Stimulated activated CD4-positive, alpha-beta T cell treated with anti-CD3 and anti-CD28 coated beads, TNF-alpha, amount 100 ng/mL, for 1 hour (primary cell): Measurements from ENCODE around the gene CTNNA3.

Experiments
- DNase-seq, 3 donors: peaks; one replicate each; pipeline ENCODE4 v3.0.0-alpha.2; 2020; ENCODE audit warnings: low read depth in 3 of 3, low spot score in 1 of 3

CTNNA3 gene

DNA sequence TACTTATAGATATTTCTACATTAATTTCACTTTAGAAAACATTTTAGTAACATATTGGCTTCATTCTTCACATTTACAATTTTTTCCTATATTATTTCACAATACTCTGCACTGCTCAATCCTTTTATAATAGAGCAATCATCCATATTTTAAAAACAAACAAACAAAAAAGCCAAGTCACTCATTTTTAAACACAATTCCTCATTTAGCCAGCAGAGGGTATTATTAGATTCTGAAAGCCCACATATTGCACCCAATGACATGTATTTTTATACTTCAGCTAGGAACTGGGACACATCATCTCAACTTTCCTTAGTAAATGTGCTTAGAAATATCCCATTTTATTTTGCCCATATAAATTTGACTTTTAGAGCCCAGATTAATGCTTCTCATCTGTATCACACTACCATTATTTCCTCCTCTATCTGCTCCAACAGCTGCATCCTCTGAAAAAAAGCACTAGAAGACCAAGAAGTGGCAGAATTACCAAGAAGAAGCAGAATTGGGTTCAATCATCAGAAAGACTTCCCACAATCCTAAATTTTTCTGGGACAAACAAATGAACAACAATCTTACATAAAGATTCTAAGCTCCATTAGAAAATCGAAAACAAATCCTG lies 29.5 kb downstream of the CTNNA3 start:
- no peak for DNase-seq

DNA sequence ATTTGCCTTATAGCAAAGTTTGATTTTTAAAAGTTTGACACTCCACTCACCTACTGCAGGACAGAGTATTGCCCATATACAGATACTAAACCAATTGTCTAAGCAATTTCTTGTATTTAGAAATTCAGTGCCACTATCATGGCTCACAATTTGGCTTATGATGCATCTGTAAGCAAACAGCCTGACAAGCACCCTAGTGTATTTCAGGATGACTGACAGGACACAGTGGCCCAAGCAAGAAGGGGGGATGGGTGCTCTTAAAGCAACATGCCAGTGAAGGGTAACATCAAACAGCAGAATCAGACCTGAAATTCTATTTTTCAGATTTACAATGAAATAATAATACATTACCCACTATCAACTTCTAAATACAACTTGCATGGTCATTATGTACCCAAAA lies 30.5 kb downstream of the CTNNA3 start:
- DNase-seq = no peak

DNA sequence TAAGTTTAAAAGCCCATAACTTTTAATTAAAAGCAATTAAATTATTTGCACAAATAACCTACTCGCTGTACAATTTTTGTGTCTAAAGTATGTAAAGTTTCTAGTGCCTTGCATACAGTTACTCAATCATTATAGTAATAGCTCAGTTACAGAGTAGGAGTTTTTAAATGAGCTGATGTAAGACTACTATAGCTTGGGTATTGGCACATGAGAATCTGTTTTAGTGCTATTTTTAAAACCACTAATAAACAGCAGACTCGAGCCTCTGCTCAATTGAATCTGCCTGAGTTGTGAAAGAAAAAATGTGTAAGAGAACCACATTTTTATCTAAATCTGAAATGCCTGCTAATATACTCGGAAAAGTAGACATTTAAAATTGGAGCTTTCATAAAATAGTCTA lies 31.1 kb downstream of the CTNNA3 start:
- no peak for DNase-seq

DNA sequence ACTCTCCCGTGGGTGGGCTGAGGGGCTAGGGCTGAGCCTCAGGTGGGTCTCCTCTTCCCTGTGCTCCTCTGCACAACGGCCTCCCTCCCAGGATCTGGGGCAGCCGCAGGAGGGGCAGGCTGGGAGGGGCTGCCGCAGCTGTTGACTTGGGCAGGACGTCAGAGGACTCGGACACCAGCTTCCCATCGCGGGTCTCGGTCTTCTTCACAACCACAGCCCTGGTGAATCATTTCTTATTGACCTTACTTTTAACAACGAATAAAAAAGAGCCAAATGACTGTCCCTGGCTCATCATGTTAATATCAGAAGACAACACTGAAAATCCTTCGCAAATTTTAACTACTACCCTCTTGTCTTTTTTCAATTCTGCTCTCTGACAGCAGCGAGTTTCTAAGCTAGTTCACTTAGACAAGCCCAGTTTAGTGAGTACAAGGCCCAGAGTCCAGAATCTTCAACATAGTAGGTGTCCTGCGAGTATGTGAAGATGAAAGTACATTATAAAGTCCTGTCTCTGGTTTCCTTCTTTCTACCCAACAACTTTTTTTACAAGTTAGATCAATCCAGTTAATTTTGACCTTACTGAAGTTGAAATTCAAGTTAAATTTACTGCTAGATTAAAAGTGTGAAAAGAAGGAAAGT lies 32.4 kb downstream of the CTNNA3 start:
- DNase-seq = no peak

DNA sequence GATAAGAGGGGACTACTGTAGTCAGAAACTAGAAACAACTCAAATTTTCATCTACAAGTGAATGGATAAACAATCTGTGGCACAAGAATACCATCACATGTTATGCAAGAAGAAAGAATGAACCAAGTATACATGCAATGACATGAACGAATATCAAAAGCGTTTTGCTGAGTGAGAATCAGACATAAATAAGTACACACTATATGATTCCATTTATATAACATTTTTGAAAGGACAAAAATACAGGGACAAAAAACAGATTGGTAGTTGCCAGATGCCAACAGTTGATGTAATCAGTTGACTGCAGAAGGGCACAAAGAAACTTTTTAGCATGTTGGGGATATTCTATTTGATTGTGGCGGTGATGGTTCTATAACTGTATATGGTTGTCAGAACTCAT lies 33.6 kb downstream of the CTNNA3 start:
- DNase-seq = no peak

DNA sequence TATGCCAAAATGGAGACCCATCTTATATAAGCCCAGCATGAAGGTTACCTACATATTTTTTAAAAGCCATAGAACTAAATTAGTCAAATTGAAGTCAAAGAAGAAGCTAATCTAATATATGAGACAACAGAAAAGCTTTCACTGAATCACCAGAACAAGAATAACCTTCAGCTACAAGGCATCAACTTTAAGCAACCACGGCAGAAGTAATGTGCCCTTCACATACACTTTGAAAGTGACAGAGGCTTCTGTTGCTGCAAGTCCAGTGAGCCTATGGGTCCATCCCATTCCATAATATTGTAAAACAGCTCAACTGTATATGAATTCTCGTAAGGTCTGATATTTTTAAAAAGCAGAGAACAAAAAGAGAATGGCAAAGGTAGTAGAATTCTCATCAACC lies 36.5 kb downstream of the CTNNA3 start:
- no peak for DNase-seq

DNA sequence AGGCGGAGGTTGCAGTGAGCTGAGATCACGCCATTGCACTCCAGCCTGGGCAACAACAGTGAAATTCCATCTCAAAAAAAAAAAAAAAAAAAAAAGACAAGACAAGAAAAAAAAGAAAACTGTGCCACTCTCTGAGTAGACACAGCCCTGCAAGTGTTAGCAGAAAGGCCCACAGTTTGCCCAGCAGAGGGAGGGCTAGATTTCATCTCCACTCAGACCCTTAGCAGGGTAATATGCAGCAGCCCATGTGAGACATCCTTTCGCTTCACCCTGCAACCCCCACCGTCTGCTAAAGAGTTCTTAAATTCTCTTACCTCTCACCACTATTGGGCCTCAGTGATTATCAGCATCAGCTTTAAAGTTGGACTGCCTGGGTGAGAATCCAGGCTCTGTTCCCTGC lies 38.2 kb downstream of the CTNNA3 start:
- DNase-seq = no peak

DNA sequence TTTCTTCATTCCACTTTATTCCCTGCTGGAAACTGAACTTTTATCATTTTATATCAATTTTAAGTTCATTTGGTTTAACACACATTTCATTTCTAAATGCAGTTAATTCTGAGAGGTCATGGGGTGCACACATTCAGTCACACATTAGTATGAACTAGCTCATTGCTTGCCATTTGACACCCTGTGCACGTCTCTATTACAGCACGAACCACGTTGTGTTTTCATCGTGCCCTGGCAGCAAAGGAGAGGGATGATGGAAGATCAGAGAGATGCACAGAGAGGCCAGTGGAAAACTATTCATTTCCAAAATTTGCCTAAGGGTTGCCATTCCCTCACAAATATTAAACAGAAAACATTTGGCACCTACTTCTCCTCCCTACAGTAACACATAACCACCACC lies 45.4 kb downstream of the CTNNA3 start:
- DNase-seq = no peak

DNA sequence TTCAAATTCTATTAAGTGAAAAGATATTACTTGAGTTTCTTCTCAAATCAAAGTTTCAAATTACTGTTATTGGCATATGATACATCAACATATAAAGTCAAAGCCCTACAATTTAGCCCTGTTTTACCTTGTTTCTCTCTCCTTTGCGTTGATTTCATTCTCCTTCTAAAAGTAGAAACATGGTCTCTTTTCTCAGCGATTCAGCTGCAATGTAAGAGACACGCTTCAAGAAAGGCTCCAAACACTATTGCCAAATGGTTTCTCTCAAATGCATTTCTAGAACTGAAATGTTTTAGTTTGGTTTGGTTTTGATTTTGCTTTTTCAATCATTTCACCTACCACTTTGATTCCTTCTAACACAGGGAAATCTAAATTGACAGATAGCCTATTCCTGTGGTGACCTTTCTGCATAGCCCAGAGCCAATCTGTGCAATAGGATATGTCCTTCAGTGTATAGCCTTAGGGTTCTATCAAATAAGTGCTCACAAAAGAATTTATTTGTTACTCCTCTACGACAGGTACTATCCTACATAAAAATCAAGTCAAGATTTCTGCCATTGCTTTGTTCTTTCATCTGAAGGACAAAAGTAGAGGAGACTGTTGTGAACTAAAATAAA lies 47.3 kb downstream of the CTNNA3 start:
- DNase-seq = no peak

DNA sequence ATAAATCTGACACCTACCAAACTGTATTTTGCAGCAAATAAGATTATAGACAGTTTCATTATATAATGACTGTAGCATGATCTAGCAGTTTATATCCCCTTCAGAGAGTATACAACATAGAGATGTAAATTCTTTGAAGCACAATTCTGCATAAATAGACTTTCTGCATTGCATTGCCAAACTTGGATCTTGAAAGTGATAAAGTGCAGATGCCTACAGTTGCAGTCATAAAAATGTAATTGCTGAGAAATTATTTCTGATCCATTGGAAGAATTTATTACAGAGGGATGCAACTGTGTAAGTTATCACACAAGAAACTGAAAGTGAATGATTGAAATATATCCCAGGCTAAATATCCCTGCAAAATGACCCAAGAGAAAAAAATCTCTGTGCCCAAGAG lies 65.1 kb downstream of the CTNNA3 start:
- no peak for DNase-seq

DNA sequence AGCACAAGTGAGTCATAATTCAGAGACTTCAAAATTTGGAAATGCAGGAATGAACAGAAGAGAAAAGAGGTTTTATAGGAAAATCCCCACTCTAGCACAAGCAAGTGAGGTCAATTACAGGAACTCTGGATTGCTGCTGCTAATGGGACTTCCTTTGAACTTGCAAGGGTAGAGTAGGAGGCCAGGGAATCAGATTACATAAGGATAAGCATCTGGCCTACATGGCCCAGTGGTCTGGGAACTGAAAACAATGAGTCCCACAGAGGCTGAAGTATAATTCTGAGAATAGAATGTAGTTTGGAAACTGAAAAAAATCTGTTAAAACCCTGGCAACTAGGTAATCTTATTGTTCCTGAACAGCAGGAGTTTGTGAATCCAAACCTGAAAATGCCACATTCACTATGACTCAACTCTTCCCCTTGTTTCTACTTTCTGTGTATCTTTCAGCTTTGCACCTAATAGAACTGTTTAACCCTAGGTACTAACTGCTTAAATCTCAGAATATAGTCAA lies 66.5 kb downstream of the CTNNA3 start:
- no peak for DNase-seq

DNA sequence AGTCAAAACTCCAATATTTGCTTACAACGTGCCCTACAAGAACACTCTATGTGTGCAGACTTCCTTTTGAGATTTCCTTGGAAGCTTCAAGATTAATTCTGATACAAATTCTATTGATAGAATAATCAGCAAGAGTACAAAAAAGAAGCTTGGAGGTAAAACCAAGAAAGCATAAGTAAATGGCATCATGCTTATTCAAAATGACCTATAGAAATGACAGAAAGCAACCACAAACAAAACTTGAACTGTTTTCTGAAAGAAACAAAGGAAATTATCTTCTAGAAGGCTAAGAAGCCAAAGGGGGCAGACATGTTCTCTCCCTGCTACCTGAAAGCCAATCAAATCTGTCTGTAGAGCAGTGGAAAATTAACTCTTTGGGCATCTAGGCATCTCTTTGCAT lies 73.0 kb downstream of the CTNNA3 start:
- no peak for DNase-seq

DNA sequence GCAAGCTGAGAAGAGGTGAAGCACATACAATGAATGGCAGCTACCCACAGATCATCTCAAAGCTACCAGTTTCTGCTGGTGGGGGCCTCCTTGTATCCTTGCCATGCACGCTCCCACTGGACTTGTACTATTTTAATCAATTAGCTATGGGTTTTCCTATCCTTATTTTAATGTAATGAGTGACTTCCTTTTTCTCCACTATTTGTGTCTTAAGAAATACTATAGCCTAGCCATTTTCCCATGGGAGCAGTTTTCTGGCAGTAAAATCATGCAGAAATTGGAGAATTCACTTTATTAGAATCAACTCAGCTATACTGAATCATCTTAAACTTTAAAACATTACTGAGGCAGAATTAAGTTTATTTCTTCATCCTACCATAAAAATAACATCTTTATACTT lies 73.5 kb downstream of the CTNNA3 start:
- no peak for DNase-seq

DNA sequence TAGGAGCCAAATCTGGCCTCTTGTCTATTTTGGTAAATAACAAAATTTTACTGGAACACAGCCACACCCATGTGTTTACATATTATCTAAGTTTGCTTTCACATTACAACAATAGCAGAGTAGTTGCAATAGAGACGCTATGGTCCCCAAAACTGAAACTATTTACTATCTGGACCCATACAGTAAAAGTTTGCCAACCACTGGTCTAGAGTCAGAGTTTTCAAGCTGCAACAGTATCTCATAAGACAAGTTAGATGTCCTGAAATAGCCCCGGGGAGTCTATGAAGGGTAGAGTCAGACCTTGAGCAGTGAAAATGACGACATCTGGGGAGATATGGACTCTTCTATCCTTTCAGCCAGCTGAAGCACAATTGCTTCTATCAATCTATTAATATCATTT lies 74.2 kb downstream of the CTNNA3 start:
- no peak for DNase-seq

DNA sequence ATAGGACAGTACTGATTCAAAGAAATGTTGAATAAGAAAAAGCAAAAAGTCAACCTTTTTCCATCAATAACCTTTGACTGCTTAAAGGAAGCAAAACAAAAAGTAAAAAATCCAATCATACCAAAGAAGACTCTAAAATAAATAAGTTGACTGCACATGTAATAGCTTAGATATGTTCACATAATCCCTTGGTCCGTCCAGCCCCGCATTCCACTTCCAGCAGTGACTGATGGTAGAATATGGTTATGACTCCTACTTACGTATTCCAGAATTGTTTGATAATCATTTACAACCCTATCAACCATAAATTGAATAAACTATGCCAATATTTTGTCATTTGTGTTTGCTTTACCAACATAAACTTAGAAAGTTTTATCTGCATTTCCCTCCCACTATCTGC lies 77.9 kb downstream of the CTNNA3 start:
- DNase-seq = no peak

DNA sequence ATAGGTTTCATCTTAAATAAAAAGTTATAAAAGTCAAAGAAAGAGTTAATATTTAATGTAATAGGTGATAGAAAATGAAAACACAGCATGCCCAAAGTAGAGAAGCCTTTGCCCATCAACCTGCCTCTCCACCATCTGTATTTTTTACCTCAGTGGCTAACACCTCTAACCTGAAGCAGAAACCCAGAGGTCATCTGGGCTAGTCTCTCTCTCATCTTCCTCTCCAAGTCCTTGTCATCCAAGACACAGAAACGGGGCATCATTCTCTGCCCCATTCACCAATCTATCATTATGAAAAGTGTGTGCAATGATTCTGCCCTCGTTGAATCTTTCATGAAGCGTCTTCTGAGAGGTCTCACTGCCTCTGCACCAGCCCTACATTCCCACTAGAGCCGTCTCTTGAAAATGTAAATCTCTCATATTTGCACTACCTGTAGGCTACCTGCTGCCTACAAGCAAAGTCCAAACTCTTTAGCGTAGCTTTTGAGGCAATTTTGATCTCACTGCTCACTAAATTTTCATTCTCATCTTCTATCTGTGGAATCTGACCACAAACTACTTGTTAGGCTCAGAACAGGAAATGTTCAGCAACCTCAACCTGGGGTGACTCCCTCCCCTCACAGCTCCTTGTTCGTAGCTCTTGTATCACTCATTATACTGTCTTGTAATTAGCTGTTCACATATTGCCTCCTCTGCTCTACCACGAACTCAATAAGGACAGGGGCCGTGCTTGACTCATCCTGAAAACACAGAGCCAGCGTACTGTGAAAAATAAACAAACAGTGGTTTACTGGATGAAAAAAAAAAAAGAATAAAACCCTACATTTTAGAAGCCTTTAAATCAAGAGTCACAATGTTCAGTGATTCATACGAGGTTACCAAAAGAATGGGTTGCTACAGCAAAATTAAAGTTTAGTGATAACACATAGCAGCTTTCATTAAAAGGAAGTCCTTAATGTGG lies 83.1 kb downstream of the CTNNA3 start:
- DNase-seq = no peak

DNA sequence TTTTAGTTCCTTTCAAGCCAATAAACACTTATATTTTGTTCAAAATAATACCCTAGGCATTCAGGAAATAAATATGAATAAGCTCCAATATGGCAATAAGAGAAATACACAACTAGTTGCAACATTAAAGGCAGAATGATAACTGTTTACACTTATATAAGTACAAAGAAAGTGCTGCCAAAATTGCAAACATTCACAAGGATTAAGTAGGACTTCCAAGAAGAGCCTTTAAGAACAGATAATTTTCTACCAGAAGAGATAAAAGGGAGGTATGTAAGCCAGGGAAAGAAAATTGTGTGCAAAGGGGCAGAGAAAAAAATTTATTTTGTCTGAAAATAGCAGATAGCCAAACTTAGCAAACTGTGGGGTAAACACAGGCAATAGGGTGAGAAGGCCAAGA lies 83.8 kb downstream of the CTNNA3 start:
- no peak for DNase-seq

DNA sequence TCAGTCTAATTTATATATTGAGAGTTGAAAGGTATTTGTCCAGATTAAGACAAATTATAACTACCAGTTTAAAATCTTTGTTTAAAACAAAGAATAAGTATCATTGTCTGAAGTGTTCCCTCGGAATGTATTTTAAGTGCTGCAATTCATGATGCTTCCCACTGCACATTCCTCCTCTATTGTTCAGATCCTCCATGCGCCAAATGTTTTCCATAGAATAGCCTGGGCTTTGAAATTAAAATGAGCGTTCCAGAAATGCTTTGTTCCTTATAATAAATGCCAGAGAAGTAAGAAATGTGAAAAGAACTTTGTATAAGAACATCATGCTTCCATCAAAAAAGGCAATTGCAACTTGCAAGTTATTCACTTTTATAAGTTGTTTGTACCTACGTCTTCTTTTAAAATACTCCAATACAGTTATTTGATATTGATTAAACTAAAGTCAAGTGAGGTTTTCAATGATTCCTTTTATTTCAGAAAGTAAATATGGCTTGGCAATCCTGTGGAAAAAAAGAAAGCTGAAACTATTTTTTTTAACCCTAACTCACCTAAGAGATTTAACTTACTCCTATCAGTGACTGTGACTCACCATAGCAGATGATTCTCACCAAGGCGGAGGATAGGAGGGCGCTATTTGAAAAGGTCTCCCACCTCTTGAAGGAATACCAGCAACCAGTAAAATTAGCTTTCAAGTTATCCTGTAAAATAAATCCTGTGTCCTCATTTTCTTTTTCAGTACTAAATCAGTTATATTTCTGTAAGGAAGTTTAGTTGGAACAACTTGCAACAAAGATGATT lies 85.8 kb downstream of the CTNNA3 start:
- DNase-seq = no peak

DNA sequence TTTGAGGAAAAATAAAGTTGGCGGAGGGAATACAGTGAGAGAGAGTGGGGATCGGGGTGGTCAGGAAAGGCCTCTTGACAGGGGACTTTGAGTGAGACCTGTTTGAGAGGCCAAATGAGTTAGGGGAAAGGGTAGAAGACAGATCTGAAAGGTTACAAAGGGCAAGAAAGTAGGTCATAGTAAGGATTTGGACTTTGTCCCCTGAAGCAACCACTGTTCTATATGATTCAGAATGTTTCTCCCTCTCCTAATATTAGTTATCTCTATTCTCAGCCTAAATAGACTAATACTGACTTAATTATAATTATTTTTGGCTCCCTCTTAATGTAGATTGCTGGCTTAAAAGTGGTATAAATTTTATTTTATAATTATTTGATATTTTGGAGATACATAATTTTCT lies 88.0 kb downstream of the CTNNA3 start:
- DNase-seq = no peak

DNA sequence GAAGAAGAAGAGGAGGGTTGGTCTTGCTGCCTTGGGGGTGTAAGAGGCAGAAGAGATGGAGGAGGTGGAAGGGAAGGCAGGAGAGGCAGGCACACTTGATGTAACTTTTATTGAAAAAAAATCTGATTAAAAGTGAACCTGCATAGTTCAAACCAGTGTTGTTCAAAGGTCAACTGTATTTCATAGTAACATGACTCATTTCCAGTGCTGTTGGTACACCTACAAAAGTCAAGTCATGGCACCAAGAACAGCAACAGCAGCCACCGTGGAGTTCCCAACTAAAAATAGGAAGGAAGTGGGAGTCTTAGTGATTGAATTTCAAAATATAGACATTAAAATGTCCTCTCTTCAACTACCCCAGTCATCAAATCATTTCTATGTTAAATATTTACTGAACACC lies 88.5 kb downstream of the CTNNA3 start:
- no peak for DNase-seq

DNA sequence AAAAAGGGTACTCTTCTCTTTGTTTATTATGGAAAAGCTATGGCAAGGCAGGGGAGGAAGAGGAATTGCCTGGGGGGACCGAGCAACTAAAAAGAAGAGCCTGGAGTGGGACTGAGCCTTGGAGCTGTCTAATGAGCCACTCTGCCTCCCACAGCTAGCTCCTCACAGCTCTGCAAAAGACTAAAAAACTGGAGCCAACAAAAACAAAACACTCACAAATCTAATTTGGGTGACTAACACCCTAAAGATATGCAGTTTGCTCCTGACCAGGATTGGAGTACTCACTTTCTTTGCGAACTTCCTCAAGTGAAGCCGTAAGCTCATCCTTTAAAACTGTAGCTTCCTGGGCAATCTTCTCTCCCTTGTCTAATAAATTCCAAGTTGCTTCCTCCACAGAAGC lies 89.4 kb downstream of the CTNNA3 start:
- DNase-seq = no peak
